ENCODE measurements around the gene CDX1.
"Not testable (repeated sequence)": the region's sequence is repeated elsewhere in the genome, so short reads cannot be mapped to it uniquely, and the experiment has no call there.

The CDX1 gene

GRCh38 chr5:150227606-150228273, 61.2 kb downstream of the CDX1 start:
- no peak for DNase-seq (ENCODE audit: low read depth)
- no peak for TF ChIP-seq CTCF (conservative IDR thresholded peaks at IDR 0.05; ENCODE audit: low read depth, low read length)
- no peak overlapping the region for H3K4me3 ChIP-seq (ENCODE audit: low read length)

GRCh38 chr5:150229571-150229970, 63.0 kb downstream of the CDX1 start:
- H3K4me3 ChIP-seq (ENCODE audit: low read length), result no peak overlapping the region
- DNase-seq (ENCODE audit: low read depth), result no peak
- TF ChIP-seq CTCF (conservative IDR thresholded peaks at IDR 0.05; ENCODE audit: low read depth, low read length), result no peak

- no peak for TF ChIP-seq CTCF (conservative IDR thresholded peaks at IDR 0.05; ENCODE audit: low read depth, low read length)
- H3K4me3 ChIP-seq (ENCODE audit: low read length), result no peak overlapping the region
- DNase-seq (ENCODE audit: low read depth), result no peak
These were observed 64.3 kb downstream of the CDX1 start for GRCh38 chr5:150230842-150231241.

GRCh38 chr5:150233706-150234105, 67.1 kb downstream of the CDX1 start:
- not testable (repeated sequence) for H3K4me3 ChIP-seq (ENCODE audit: low read length); DNase-seq (ENCODE audit: low read depth)
